Femur (tissue), 1 donor: ENCODE results near the gene NAGLU.

Source experiments
- DNase-seq: peaks from one replicate; pipeline ENCODE4 v3.0.0-alpha.2; 2017

The NAGLU gene

GRCh38 chr17:42536048-42536371 lies at the start of gene NAGLU:
Gene NAGLU, plus strand, starts transcription at chr17:42536241. Its CDS starts 32 bp downstream, at chr17:42536273.
- peak; percentile 96 for DNase-seq

GRCh38 chr17:42488032-42488431 lies 48.0 kb upstream of the NAGLU start:
- DNase-seq: no peak

DNA sequence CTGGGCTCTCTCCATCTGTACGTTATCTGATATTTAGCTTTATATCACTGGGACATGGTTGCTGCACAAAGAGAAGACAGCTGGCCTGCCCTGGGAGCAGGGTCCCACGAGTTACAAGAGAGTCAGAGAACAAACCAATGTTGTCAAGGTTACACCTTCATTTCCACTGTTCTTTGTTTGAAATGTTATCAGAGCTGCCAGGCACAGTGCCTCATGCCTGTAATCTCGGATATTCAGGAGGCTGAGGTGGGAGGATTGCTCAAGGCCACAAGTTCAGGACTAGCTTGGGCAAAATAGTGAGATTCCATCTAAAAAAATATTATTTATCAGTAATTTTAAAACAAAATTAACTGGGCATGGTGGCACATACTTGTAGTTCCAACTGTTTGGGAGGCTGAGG lies 42.7 kb upstream of the NAGLU start:
- DNase-seq: no peak

DNA sequence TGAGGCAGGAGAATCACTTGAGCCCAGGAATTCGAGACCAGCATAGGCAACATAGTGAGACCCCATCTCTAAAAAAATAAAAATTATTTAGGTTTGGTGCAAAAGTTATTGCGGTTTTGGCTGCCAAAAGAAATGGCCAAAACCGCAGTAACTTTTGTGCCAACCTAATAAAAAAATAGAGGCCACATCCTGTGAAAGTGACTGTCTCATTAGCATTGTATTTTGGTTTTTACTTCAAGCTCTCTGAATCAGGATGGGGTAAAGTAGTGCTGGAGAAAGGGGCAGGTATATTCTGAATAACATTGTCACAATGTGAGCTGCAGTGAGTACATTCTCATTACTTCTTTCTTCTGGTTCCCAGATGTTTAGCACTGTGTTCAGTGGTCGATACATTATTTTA lies 41.4 kb upstream of the NAGLU start:
- DNase-seq: no peak

GRCh38 chr17:42498828-42499227 lies 37.2 kb upstream of the NAGLU start:
- DNase-seq: no peak

DNA sequence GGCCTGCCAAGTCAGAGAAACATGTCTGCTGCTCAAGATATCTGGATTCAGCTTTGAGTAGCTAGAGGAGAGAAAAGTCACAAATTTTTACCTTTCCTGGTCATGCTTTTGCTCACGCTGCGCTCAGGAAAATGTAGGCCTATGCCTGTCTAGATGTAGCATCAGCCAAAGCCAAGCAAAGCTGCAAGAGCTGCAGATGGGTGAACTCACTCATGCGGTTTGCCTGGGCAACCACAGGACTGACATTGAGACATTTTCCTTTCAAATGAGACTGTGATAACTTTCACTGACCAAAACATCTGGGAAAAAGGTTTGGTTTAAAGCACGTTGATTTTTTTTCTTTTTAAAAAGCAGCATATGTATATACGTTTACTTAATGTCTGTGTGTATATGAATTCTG lies 34.0 kb upstream of the NAGLU start:
- DNase-seq: no peak

- DNase-seq: no peak
These were observed 33.1 kb upstream of the NAGLU start for GRCh38 chr17:42502926-42503325.

- DNase-seq: no peak
These were observed 28.4 kb upstream of the NAGLU start for GRCh38 chr17:42507671-42508070.

DNA sequence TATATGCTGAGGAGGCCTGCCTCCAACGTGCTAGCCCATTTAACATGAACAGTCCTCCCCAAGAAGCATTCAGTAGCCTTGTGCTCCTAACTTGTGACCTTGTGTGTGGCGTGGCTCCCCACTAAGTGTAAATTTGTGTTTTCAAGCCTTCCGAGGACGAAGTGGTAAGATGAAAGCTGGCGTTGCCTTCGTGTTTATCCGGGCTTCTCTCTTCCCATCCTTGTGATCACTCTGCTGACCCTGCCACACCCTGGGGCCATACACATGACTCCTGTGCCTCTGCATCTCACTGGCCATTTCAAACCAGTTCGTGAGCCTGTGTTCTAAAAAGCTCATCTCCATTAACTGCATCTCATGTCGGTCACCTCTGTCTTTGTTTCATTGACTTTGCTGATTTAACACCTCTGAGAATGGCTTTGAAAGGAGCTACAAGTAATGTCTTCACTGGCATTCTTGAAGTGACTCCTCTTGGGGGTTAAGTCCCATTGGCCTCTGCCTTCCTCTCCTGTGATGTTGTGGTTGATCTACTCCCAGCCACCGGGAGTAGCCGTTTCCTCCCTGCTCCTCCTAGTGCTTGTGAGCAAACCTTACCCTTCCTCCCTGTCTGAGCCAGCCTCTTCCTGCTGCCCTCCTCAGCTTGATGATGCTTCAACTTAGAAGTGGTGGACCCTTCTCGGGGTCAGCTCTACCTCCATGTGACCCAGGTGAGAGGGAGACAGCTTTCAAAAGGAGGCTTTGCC lies 27.4 kb upstream of the NAGLU start:
- no peak for DNase-seq

- no peak for DNase-seq
These were observed 26.6 kb upstream of the NAGLU start for GRCh38 chr17:42509409-42509808.

DNA sequence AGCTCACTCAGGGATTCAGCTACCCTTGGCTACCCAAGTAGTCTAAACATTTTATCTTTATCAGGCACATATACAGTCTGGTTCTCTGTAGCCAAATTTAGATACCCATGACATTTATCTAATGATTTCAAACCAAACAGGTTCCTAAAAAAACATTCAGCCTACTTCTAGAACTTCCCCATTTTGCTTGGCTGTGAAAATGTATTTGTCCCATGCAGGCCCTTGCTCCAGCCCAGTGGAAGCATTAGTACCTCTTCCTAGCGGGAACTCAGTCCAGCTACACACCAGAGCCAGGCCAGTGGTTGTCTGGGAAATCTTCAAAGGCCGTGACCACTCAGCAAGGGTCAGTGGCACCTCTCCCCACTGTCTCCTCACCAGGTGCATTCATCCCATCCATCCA lies 26.2 kb upstream of the NAGLU start:
- DNase-seq: no peak

DNA sequence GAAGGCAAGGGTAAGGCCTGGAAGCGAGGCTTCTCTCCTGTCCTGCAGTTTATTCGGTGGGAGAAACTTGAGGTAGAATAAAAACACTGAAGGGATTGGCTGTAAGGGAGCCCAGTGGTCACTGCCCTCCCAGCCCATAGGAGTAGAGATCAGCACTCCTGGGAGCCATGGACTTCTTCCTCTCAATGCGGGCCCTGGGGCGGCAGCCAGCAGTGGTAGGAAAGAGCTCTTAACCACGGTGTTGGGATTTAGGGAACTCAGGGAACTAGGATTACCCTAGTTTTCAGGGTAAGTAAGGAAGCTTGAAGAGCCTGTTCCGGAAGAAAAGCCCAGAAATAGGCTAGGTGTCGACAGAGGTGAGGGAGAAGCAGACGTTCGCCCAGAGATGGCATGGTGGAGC lies 23.8 kb upstream of the NAGLU start:
- DNase-seq: no peak

- DNase-seq: no peak
These were observed 23.2 kb upstream of the NAGLU start for GRCh38 chr17:42512733-42513251.

- no peak for DNase-seq
These were observed 22.4 kb upstream of the NAGLU start for GRCh38 chr17:42513686-42514085.

DNA sequence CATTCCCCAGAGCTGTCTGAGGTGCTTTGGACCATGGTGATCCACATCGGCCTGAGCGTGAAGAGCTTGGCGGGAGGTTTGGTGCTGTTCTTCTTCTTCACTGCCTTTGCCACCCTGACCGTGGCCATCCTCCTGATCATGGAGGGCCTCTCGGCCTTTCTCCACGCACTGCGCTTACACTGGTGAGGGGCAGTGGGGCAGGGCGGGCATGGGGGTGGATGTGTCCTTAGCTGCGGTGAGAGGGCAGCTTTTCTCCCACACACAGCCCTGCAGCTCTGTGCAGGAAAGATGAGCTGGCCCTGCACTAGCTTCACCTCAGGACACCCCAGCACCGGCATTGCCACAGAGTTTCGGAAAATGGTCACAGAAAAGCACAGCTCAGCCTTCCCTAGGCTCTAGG lies 21.8 kb upstream of the NAGLU start:
- DNase-seq: no peak

DNA sequence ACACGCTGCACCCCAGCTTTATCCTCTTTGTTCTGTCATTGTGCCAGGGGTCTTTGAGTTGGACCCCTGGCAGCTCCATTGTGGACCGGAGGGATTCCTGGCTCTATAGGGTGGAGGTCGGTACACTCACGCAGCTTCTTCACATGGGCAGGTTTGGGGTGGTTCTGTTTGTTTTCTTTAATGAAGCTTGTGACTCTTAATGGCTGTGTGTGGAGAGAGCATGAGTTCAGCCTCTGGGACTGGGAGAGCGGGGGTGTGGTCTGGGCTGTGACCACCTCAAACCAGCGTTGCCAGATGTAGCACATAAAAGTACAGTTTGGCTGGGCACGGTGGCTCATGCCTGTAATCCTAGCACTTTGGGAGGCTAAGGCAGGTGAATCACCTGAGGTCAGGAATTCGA lies 21.2 kb upstream of the NAGLU start:
- no peak for DNase-seq

DNA sequence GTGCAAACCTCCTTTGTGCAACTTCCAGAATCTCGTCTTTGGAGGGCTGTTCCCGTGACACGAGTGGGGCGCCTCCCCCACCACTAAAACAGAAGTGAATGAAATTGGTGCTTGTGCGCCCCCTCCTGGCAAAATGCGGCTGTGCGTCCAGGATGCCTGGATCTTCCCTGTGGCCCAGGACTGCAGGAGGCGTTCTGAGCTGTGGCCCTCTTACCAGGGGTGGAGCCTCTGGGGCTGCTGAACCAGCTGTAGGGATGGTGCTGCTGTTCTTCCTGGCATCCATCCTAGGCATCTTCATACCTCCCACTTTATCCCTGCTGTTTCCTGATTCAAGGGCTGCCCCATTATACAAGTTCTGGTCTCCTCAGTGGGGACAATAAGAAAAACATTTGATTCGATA lies 18.5 kb upstream of the NAGLU start:
- DNase-seq: peak; percentile 86

DNA sequence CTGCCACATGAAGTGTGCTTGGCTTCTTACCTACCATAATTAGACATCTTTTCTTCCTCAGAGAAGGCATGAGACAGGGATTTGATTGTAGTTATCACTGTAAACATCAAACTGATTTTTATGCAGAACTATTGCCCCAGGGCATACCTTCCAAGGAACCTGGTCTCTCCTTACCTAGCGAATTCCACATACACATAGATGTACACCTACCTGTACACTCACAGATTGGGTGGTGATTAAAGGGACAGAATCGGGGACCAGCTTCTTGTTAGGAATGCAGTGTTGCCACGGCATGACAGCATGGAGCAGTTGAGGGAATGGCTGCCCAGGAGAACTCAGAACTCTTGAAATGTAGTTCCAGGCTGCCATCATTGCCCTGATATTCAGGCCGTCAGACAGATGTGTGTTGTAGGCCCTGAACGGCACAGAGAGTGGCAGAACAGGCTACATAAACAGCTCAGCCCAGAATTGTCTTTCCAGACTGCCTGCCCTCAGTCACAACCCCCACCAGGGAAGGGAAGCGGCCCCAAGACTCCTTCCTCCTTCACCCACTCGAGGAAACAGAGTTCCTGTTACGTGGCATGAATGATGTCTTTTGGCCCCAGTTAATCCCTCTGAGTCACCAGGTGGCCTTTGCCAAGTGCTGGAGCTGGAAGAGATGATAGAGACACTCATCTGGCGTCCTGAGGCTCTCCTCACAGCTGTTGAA lies 17.8 kb upstream of the NAGLU start:
- DNase-seq: peak; percentile 84

DNA sequence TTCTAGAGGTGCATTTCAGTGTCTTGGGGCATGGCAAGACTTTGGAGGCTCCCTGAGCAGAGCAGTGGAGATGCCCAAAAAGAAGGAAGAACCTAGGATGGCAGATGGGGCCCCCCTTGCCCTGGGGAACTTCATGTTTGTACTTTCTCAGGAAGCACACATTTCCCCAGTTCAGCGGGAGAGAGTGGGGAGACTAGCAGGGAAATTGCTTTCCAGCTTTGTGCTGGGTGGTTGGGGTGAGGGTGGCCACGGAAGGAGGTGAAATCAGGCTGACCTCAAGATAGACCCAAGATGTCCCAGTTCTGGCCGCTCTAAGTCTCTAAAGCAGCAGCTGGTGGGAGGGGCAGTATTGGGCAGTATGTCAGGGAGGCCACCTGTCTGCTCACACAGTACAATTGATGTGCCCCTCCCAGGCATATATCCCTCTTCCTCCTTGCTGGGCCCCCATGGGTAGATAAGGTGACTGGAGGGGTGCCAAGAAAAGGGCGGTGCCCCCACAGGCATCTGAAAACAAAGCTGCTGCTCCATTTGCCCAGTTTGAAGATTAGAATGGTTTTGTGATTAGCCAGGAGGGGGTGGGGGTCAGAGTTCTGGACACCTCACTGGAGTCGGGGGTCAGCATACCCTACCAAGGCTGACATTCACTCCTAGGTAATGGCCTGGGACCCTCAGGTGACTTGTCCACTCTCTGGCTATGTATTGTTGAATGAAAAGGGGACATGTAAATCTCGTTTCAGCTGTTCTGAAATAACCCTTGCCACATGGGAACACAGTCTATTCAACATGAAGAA lies 17.1 kb upstream of the NAGLU start:
- DNase-seq: peak; percentile 75

GRCh38 chr17:42519546-42520491 lies 16.2 kb upstream of the NAGLU start:
- DNase-seq: peak; percentile 96

DNA sequence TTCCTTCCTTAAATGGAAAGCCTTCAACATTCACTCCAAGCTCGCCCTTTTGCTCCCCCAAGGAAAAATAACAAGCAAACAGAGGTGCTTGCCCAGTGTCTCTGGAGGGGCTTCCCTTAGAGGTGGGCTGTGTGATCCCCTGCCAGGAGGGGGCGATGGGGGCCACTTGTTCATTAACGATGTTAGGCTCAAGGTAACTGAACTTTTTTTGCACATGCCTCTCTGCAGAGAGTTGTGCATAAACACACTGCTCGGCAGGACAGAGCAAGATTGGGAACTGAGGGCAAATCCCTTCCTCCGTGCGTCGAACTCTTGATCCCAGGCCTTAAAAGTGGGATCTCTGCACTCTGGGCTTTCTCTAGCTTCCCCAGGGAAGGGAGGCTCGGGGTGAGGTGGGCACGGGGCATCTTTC lies 15.5 kb upstream of the NAGLU start:
- DNase-seq: peak; percentile 59

DNA sequence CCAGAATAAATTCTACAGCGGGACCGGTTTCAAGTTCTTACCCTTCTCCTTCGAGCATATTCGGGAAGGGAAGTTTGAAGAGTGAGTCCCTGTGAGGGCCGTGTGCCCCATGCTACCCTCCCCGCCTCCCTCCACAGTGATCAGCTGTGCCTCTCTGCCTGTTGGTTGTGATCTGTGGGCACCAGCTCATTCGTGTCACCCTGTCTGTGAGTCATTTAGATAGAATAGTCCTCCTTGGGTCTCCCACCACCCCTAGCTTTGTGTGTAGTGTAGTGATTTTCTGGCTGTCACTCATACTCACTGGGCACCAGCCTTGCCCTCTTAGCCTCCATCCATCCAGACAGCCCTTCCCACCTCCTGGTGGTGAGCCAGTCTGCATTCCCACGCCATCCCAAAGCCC lies 15.0 kb upstream of the NAGLU start:
- DNase-seq: peak; percentile 27
